ENCODE data around the gene ST6GAL1.

DNA sequence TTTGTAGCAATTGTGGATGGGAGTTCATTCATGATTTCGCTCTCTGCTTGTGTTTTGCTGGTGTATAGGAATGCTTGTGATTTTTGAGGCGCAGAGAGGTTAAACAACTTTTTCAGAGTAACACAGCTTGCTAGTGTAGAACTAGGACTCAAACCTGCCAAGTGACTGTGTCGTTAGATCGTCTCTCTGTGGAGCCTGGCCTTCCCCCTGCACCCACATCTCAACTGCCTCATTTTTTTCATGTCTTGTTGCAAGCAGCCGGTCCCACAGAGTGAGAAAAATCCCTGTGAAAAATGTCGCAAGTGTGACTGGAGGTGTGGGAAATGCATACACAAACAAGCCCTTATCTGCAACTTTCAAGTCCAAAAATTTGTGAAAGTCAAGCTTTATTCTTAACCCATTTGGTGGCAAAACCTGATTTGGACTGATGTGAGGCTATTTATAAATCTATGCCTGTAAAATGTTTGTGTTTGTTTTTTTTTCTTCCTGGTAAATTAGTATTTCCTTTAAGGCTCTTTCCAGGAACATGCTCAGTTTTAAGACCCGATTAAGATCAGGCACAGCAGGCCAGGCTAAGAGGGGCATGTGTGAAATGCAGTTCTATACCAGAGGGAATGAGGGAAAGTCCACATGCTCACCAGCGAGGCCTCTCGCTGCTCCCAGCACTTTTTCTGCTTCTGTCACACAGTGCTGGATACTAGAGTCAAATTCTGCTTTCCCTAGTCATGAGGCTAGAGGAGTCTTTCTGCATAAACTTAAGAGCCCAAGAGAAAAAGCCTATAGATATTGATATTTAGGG lies 25.8 kb downstream of the ST6GAL1 start:
- no peak for TF ChIP-seq EP300 (IDR thresholded peaks at IDR 0.05)
- no peak for TF ChIP-seq CTCF (IDR thresholded peaks at IDR 0.05)
